GM13977 (cell line): ENCODE data around the gene NHSL2.

Experiments
- DNase-seq: peaks from one replicate; pipeline ENCODE4 v3.0.0; 2012; ENCODE audit warnings: low spot score
- in situ Hi-C: fragments of 300-500 bp; cut with MboI; formaldehyde crosslinking; loops from one replicate; pipeline ENCODE4 v1.12.0; 2022; ENCODE audit warnings: low sequenced_read_pairs, low pct_unique_long_range_greater_than_20kb, mixed read lengths, inconsistent platforms; ENCODE audit not compliant: unreplicated experiment
- TF ChIP-seq, protein P1 (sequence below): IDR thresholded peaks from 2 replicates; pipeline ENCODE4 v1.5.1; 2012; ENCODE audit warnings: mild to moderate bottlenecking, control low read depth; ENCODE audit not compliant: insufficient read depth; ENCODE audit errors: extremely low read depth, missing control alignments

Gene NHSL2

DNA sequence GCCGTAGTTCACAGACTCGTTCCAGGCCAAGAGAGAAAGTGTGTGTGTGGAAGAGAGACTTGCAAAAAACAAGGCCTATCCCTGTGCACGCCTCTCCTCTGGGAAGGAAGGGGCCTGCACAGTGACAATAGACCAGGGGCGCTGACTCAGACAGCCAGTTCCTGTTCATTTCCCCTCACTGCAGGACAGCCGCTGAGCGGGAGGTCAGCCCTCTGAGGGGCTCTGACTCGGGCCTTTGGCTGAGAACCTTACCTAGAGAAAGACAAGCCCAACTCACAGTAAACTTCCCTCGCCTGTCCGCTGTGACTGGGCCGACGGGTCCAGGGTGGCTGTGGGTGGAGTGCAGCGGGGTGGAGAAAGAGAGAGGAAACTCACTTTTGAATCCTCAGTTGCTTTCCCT, 169.0 kb downstream of the NHSL2 start:
- TF ChIP-seq, protein P1, sequence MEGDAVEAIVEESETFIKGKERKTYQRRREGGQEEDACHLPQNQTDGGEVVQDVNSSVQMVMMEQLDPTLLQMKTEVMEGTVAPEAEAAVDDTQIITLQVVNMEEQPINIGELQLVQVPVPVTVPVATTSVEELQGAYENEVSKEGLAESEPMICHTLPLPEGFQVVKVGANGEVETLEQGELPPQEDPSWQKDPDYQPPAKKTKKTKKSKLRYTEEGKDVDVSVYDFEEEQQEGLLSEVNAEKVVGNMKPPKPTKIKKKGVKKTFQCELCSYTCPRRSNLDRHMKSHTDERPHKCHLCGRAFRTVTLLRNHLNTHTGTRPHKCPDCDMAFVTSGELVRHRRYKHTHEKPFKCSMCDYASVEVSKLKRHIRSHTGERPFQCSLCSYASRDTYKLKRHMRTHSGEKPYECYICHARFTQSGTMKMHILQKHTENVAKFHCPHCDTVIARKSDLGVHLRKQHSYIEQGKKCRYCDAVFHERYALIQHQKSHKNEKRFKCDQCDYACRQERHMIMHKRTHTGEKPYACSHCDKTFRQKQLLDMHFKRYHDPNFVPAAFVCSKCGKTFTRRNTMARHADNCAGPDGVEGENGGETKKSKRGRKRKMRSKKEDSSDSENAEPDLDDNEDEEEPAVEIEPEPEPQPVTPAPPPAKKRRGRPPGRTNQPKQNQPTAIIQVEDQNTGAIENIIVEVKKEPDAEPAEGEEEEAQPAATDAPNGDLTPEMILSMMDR, result no peak
- in situ Hi-C loops, result no loop called here
- DNase-seq, result no peak

DNA sequence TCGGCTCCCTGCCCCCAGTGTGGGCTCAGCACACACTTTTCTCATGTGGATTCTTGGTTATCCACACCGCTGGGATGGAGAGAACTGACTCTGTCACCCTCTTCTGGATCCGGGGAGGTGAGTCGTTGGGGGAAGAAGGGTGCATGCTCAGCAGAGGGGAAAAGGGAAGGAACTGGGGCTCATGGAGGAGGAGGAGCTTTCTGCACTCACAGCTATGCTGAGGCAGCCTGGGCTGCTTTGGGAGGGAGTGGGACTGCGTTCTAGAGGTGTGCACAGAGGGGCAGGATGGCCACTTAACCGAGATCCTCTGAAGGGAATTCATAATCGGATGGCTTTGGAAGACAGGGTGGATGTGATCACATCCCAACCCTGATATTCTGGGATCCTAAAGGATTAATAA, 169.5 kb downstream of the NHSL2 start:
- TF ChIP-seq, protein P1, result no peak
- DNase-seq, result no peak
- in situ Hi-C loops, result no loop called here

DNA sequence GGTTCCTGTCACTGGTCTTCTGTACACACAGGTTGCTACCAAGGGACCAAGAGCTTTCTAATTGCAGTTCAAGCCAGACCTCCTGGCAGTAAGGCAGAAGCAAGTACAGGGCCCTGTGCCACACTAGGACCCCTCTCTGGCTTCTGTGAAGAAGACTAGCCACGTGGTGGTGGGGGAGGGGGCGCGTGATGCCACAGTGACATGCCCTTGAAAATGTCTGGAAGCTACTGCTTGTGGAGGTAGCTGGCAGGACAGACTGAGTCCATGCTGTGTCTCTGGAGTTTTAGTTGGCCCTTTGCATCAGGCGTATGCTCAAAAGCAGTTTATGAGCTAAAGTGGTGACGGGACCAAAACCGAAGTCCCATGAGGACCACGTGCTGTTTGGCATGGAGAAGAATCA, 170.2 kb downstream of the NHSL2 start:
- TF ChIP-seq, protein P1, result no peak

DNA sequence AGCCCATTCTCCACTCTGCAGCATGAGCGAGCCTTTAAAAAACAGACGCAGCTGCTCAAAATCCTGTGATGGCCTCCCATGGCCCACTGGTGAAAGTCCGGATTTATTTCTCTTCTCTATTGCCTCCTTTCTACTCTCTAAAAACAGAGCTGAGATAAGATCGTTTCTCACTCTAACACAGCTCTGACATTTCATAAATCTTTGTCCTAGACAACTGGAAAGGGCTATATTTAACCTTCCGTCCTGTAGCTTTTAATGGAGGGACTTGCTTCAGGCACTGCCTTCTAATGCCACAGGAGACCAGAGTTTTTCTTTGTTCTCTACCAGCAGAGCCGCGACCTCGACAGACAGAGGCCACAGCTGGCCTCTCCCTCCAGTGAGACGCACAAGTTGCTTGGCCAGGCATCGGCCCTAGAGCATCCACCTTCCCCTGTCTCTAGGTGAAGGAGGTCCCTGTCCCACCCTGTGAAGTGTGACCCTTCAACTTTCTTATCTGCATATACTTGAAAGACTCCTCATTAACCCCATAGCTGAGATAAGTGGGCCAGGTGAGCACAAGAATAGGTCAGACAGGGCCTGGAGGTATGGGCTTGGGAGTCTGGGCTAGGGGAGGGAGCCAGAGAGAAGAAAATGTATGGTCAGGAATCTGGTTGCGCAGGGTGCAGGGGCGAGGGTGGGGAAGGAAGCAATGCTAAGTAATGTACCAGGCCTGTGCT, 171.1 kb downstream of the NHSL2 start:
- no peak for DNase-seq

More for the DNA sequence above, 170.2 kb downstream of the NHSL2 start:
- DNase-seq, result no peak
- in situ Hi-C loops, result no loop called here

DNA sequence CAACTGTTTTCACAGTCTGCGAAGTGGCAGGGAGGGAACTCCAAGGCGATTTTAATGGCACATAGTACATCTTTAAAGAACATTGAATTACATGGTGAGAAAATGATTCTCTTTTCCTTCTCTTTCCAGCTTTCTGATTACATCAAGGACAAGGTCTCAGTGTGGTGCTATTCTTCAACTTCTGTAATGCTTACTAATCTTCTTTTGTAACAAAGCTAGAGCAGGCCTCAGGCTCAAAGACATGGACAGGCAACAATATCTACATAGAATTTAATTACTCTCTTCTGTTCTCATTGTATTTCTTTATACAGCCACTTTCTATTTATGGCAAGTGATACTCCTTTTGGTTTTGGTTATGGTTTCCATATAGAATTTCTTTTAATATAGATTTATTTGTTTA, 172.6 kb downstream of the NHSL2 start:
- DNase-seq, result no peak
- in situ Hi-C loops, result no loop called here
- TF ChIP-seq, protein P1, result no peak

More for the DNA sequence above, 171.1 kb downstream of the NHSL2 start:
- in situ Hi-C loops, result no loop called here
- TF ChIP-seq, protein P1, result no peak

DNA sequence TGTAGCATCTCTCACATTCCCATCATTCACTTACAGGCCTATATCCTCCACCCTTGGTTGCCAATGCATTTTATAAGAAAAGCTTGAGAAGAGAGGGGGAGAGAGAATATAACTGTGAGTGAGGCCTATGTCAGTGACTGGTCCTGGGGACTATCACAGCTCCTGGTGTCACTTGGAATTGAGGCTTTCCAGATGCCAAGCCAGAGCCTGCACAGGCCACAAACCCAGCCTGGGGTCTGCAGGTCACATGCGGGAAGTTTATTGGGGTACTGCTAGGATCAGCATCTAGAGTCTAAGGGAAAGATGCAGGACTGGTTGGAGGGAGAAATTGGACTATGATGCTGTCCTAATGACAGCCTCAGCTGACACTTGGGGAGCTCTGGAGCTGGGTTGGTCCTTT, 173.5 kb downstream of the NHSL2 start:
- no peak for DNase-seq
- in situ Hi-C loops, result no loop called here
- TF ChIP-seq, protein P1, result no peak
